H9 (cell line): ENCODE results near the gene CA7. TPM values are rescaled to one million over a fixed set of nuclear protein-coding genes. Genes with fewer than 3 reads are reported as not detected.

ENCODE experiments used
- DNase-seq: peaks from one replicate; pipeline ENCODE4 v3.0.0-alpha.2; 2017
- H2AFZ ChIP-seq: one replicate; pipeline ENCODE4 v1.6.1; 2013; ENCODE audit warnings: mild to moderate bottlenecking, low read length, control low read depth, moderate library complexity
- H2AK5ac ChIP-seq: 2 replicates; pipeline ENCODE4 v1.6.1; 2013; ENCODE audit warnings: low read length, control low read depth, mixed read lengths; ENCODE audit not compliant: insufficient read length
- H2BK120ac ChIP-seq: one replicate; pipeline ENCODE4 v1.6.1; 2013; ENCODE audit warnings: low read depth, mild to moderate bottlenecking, low read length, control low read depth, inconsistent platforms; ENCODE audit not compliant: poor library complexity, severe bottlenecking
- H2BK12ac ChIP-seq: 2 replicates; pipeline ENCODE4 v1.6.1; 2013; ENCODE audit warnings: low read length, control low read depth, mixed read lengths, low read depth; ENCODE audit not compliant: insufficient read length
- H2BK15ac ChIP-seq: 2 replicates; pipeline ENCODE4 v1.6.1; 2013; ENCODE audit warnings: low read depth, low read length, control low read depth
- H2BK20ac ChIP-seq: one replicate; pipeline ENCODE4 v1.6.1; 2013; ENCODE audit warnings: low read depth, mild to moderate bottlenecking, low read length, control low read depth, inconsistent platforms; ENCODE audit not compliant: poor library complexity, severe bottlenecking
- H2BK5ac ChIP-seq: 2 replicates; pipeline ENCODE4 v1.6.1; 2013; ENCODE audit warnings: low read length, control low read depth, mixed read lengths; ENCODE audit not compliant: insufficient read length
- H3K14ac ChIP-seq: 2 replicates; pipeline ENCODE4 v1.6.1; 2013; ENCODE audit warnings: low read length, control low read depth; ENCODE audit not compliant: insufficient read depth
- H3K18ac ChIP-seq: 2 replicates; pipeline ENCODE4 v1.6.1; 2013; ENCODE audit warnings: low read depth, mild to moderate bottlenecking, mixed read lengths, low read length, control low read depth; ENCODE audit not compliant: insufficient read length
- H3K23ac ChIP-seq: 2 replicates; pipeline ENCODE4 v1.6.1; 2013; ENCODE audit warnings: low read length, control low read depth, mixed read lengths, low read depth; ENCODE audit not compliant: insufficient read length
- H3K23me2 ChIP-seq: 2 replicates; pipeline ENCODE4 v1.6.1; 2013; ENCODE audit warnings: low read depth, mild to moderate bottlenecking, mixed read lengths, low read length, control low read depth; ENCODE audit not compliant: insufficient read length, poor library complexity, severe bottlenecking
- H3K27ac ChIP-seq: 2 replicates; pipeline ENCODE4 v1.5.1; 2013; ENCODE audit warnings: low read length, control low read depth, mixed read lengths, low read depth; ENCODE audit not compliant: insufficient read length
- H3K27me3 ChIP-seq: 2 replicates; pipeline ENCODE4 v1.6.1; 2013; ENCODE audit warnings: low read length, control low read depth, inconsistent platforms; ENCODE audit not compliant: insufficient read depth
- H3K4ac ChIP-seq: 2 replicates; pipeline ENCODE4 v1.6.1; 2013; ENCODE audit warnings: low read depth, mild to moderate bottlenecking, control low read depth, inconsistent platforms, low read length, moderate library complexity
- H3K4me1 ChIP-seq: 2 replicates; pipeline ENCODE4 v1.6.1; 2013; ENCODE audit warnings: low read length, control low read depth, inconsistent platforms; ENCODE audit not compliant: insufficient read depth
- H3K4me2 ChIP-seq: 2 replicates; pipeline ENCODE4 v1.6.1; 2013; ENCODE audit warnings: low read length, control low read depth, mixed read lengths; ENCODE audit not compliant: insufficient read length, insufficient read depth
- H3K56ac ChIP-seq: 2 replicates; pipeline ENCODE4 v1.6.1; 2013; ENCODE audit warnings: low read depth, mild to moderate bottlenecking, mixed read lengths, low read length, control low read depth; ENCODE audit not compliant: insufficient read length
- H3K79me1 ChIP-seq: 2 replicates; pipeline ENCODE4 v1.6.1; 2013; ENCODE audit warnings: low read depth, mild to moderate bottlenecking, moderate library complexity, low read length, control low read depth, inconsistent platforms; ENCODE audit not compliant: insufficient read depth, poor library complexity, severe bottlenecking
- H3K79me2 ChIP-seq: 2 replicates; pipeline ENCODE4 v1.6.1; 2013; ENCODE audit warnings: low read length, control low read depth, inconsistent platforms; ENCODE audit not compliant: insufficient read depth
- H3K9ac ChIP-seq: 2 replicates; pipeline ENCODE4 v1.6.1; 2013; ENCODE audit warnings: low read length, control low read depth, mixed read lengths; ENCODE audit not compliant: insufficient read length; ENCODE audit errors: extremely low read depth
- H3K9me3 ChIP-seq: one replicate; pipeline ENCODE4 v1.6.1; 2013; ENCODE audit warnings: low read depth, low read length, inconsistent platforms; ENCODE audit not compliant: control insufficient read depth
- H3T11ph ChIP-seq: one replicate; pipeline ENCODE4 v1.6.1; 2013; ENCODE audit warnings: mild to moderate bottlenecking, low read length, control low read depth, inconsistent platforms
- H4K20me1 ChIP-seq: one replicate; pipeline ENCODE4 v1.6.1; 2013; ENCODE audit not compliant: control insufficient read depth, insufficient read length, insufficient read depth
- H4K5ac ChIP-seq: 2 replicates; pipeline ENCODE4 v1.6.1; 2013; ENCODE audit warnings: low read depth, mild to moderate bottlenecking, mixed read lengths, low read length, control low read depth; ENCODE audit not compliant: insufficient read length
- H4K8ac ChIP-seq: replicated peaks from 2 replicates; pipeline ENCODE4 v1.6.1; 2013; ENCODE audit warnings: low read length, control low read depth, mixed read lengths, low read depth; ENCODE audit not compliant: insufficient read length
- H4K91ac ChIP-seq: 2 replicates; pipeline ENCODE4 v1.6.1; 2013; ENCODE audit warnings: low read depth, mild to moderate bottlenecking, moderate library complexity, mixed read lengths, low read length, control low read depth; ENCODE audit not compliant: insufficient read length
- H3K27ac Mint-ChIP-seq, 3 experiments: 2 replicates in 2 of 3; 3 replicates in 1 of 3; pipeline ENCODE4 v1.8.0; 2020 to 2021; ENCODE audit warnings: mixed read lengths in 3 of 3, mild to moderate bottlenecking in 1 of 3, moderate library complexity in 1 of 3
- H3K27me3 Mint-ChIP-seq: 2 replicates; pipeline ENCODE4 v1.8.0; 2021; ENCODE audit warnings: low read depth, mild to moderate bottlenecking, moderate library complexity, mixed read lengths
- H3K36me3 Mint-ChIP-seq, 3 experiments: 2 replicates in 2 of 3; 3 replicates in 1 of 3; pipeline ENCODE4 v1.8.0; 2020 to 2021; ENCODE audit warnings: low read depth in 3 of 3, mixed read lengths in 3 of 3; ENCODE audit not compliant: insufficient read depth in 1 of 3
- H3K4me1 Mint-ChIP-seq, 2 experiments: 2 replicates each; pipeline ENCODE4 v1.8.0; 2020; ENCODE audit warnings: mixed read lengths in 2 of 2
- H3K4me3 Mint-ChIP-seq, 2 experiments: 2 replicates in 1 of 2; 3 replicates in 1 of 2; pipeline ENCODE4 v1.8.0; 2020 to 2021; ENCODE audit warnings: mild to moderate bottlenecking in 2 of 2, mixed read lengths in 2 of 2, moderate library complexity in 1 of 2
- H3K9me3 Mint-ChIP-seq, 2 experiments: 2 replicates in 1 of 2; 3 replicates in 1 of 2; pipeline ENCODE4 v1.8.0; 2020; ENCODE audit warnings: mild to moderate bottlenecking in 2 of 2, mixed read lengths in 2 of 2, moderate library complexity in 1 of 2
- CTCF ChIP-seq: fragments of 200-600 bp; sonication (generic); conservative IDR thresholded peaks from 3 replicates; pipeline ENCODE4 v1.8.0; 2021; ENCODE audit warnings: antibody characterized with exemption, mild to moderate bottlenecking
- WGBS: extraction: QIAGEN DNeasy Blood & Tissue Kit; methylation state at CpG from one replicate; pipeline ENCODE4 v1.1.7; 2013; ENCODE audit warnings: missing lambda C conversion rate, low lambda C conversion rate, mixed read lengths; ENCODE audit not compliant: insufficient read length; ENCODE audit errors: extremely low coverage; 5-methylcytosine and 5-hydroxymethylcytosine counted together
- total RNA-seq: library from RNA; stranded (reverse); gene quantifications from 2 replicates; pipeline ENCODE4 v1.2.1, GENCODE V29; 2021

CA7 gene
- total RNA-seq, 1 experiment from 2014 or later, result 0.81 TPM

- Histone ChIP-seq H3K9ac (no peak overlapping the region), H2BK15ac (no peak overlapping the region), H4K91ac (no peak overlapping the region), H3K4me1 (no peaks in the 10 kb centered on the region; the same call in 1 of the 2 replicates), H3K56ac (no peak overlapping the region), H4K20me1 (no peaks in the 10 kb centered on the region), H3K23me2 (no peaks in the 10 kb centered on the region), H3K4ac (no peak overlapping the region), H3K18ac (no peak overlapping the region), H4K8ac (no peak overlapping the region), H3T11ph (no peak overlapping the region), H2BK120ac (no peak overlapping the region), H3K27ac (no peak overlapping the region), H3K4me2 (no peak overlapping the region), H2AK5ac (no peak overlapping the region), H3K9me3 (no peaks in the 10 kb centered on the region), H2BK20ac (no peak overlapping the region), H2BK5ac (no peak overlapping the region), H3K79me1 (no peaks in the 10 kb centered on the region), H3K79me2 (no peaks in the 10 kb centered on the region), H3K14ac (no peak overlapping the region), H3K27me3 (peaks cover 5% of the 10 kb centered on the region), H2AFZ (no peak overlapping the region), H3K23ac (no peak overlapping the region), H2BK12ac (no peak overlapping the region), H4K5ac (no peak overlapping the region)
- TF ChIP-seq CTCF, result no peak
- H3K9me3 Mint-ChIP-seq, result no peaks in the 10 kb centered on the region
- H3K4me3 Mint-ChIP-seq, result no peak overlapping the region
- WGBS, result no CpG with 5 or more reads among the region's 14 CpGs
- no peak overlapping the region for H3K27ac Mint-ChIP-seq
- no peak for DNase-seq
- H3K4me1 Mint-ChIP-seq, result peaks cover 0 to 10% of the 10 kb centered on the region in 2 experiments; a peak in 3 of 4 replicates
- peaks cover 39% of the 10 kb centered on the region for H3K27me3 Mint-ChIP-seq
- H3K36me3 Mint-ChIP-seq, result no peaks in the 10 kb centered on the region; a peak in 1 of 7 replicates
Observed at GRCh38 chr16:66850115-66850815, 6.1 kb downstream of the CA7 start.
